ENCODE data around the gene ENOX1. TPM values are rescaled to one million over a fixed set of nuclear protein-coding genes. Genes with fewer than 3 reads are reported as not detected.

The ENOX1 gene
- total RNA-seq, 3 donors from 2014 or later (not counting 1 experiment from before 2014, with no cell fraction given): not detected

GRCh38 chr13:43596924-43597598 is 189.7 kb downstream of the ENOX1 start:
- no peaks in the 10 kb centered on the region for H3K27me3 Mint-ChIP-seq (ENCODE audit: low read depth in 2 of 2)
- DNase-seq (no peak), ATAC-seq (peak in 1 of 3 donors; percentile 28)
- H3K36me3 Mint-ChIP-seq: no peaks in the 10 kb centered on the region
- TF ChIP-seq CTCF (IDR thresholded peaks at IDR 0.05): no peak
- WGBS (ENCODE audit: insufficient coverage): 96% methylated on average over 7 of the region's 7 CpGs
- intact Hi-C loops (cut with micrococcal nuclease): no loop called here
- H3K4me3 ChIP-seq (ENCODE audit: low read length): no peak overlapping the region
- H3K4me1 ChIP-seq (ENCODE audit: control insufficient read depth, insufficient read depth, low read length): no peaks in the 10 kb centered on the region
- H3K4me3 Mint-ChIP-seq: no peak overlapping the region
- H3K4me1 Mint-ChIP-seq: no peaks in the 10 kb centered on the region
- no peaks in the 10 kb centered on the region for H3K27me3 ChIP-seq (ENCODE audit: control insufficient read depth, insufficient read depth, low read length)
- H3K9me3 ChIP-seq (ENCODE audit: control insufficient read depth, insufficient read depth, low read length): no peaks in the 10 kb centered on the region
- no peak overlapping the region for H3K27ac ChIP-seq (ENCODE audit: low read length)
- no peaks in the 10 kb centered on the region for H3K36me3 ChIP-seq (ENCODE audit: control insufficient read depth, insufficient read depth, low read length)
- no peak overlapping the region for H3K27ac Mint-ChIP-seq
- peaks cover 0 to 4% of the 10 kb centered on the region in 2 donors for H3K9me3 Mint-ChIP-seq

DNA sequence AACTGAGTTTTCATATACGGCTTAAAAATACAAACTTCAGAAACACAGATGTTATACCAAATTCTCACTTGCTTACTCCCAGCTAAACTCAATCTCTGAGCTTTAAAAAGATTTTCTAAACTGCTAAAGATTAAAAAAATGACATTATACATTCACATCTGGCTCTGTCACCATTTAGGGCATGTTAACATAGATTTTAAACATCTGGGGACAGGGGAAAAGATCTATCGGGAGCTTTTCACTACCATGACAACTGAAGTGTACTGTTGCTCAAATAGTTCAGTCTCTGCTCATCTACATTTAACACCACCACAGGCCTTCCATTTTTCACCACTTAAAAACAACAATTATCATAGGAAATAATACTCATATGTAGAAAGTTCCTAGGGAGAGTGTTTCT is 190.8 kb downstream of the ENOX1 start:
- Mint-ChIP-seq H3K27ac (no peak overlapping the region), H3K4me3 (no peak overlapping the region), H3K9me3 (peaks cover 0 to 4% of the 10 kb centered on the region in 2 donors), H3K4me1 (no peaks in the 10 kb centered on the region), H3K27me3 (ENCODE audit: low read depth in 2 of 2) (no peaks in the 10 kb centered on the region), H3K36me3 (no peaks in the 10 kb centered on the region)
- H3K36me3 ChIP-seq (ENCODE audit: control insufficient read depth, insufficient read depth, low read length): no peaks in the 10 kb centered on the region
- H3K4me1 ChIP-seq (ENCODE audit: control insufficient read depth, insufficient read depth, low read length): no peaks in the 10 kb centered on the region
- 100% methylated on average over 1 of the region's 2 CpGs for WGBS (ENCODE audit: insufficient coverage)
- intact Hi-C loops (cut with micrococcal nuclease): no loop called here
- H3K4me3 ChIP-seq (ENCODE audit: low read length): no peak overlapping the region
- no peak for ATAC-seq
- H3K27ac ChIP-seq (ENCODE audit: low read length): no peak overlapping the region
- TF ChIP-seq CTCF (IDR thresholded peaks at IDR 0.05): no peak
- no peaks in the 10 kb centered on the region for H3K9me3 ChIP-seq (ENCODE audit: control insufficient read depth, insufficient read depth, low read length)
- H3K27me3 ChIP-seq (ENCODE audit: control insufficient read depth, insufficient read depth, low read length): no peaks in the 10 kb centered on the region
- no peak for DNase-seq

DNA sequence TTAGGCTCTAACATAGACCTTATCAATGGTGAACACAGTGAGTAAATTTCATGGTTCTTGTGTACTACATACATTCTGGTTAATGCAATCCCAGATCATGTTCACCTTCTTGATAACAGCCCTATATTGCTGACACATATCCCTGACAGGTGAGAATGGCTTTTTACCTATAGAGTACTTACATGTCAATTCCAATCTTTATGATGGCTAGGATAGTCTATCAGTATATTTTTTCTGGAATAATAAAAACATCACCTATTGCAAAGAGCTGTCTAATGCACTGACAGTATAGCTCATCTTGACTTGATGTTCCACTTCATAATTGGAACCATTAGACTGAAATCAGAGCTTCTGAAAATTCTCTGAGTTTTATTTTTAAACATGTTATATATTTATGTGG is 199.4 kb downstream of the ENOX1 start:
- no peak overlapping the region for H3K4me3 ChIP-seq (ENCODE audit: low read length)
- H3K27ac ChIP-seq (ENCODE audit: low read length): no peak overlapping the region
- no peaks in the 10 kb centered on the region for H3K36me3 ChIP-seq (ENCODE audit: control insufficient read depth, insufficient read depth, low read length)
- Mint-ChIP-seq H3K9me3 (no peaks in the 10 kb centered on the region), H3K4me3 (no peak overlapping the region), H3K4me1 (no peaks in the 10 kb centered on the region), H3K27me3 (ENCODE audit: low read depth in 2 of 2) (peaks cover 0 to 3% of the 10 kb centered on the region in 2 donors), H3K36me3 (no peaks in the 10 kb centered on the region), H3K27ac (no peak overlapping the region)
- H3K9me3 ChIP-seq (ENCODE audit: control insufficient read depth, insufficient read depth, low read length): no peaks in the 10 kb centered on the region
- intact Hi-C loops (cut with micrococcal nuclease): no loop called here
- no peaks in the 10 kb centered on the region for H3K4me1 ChIP-seq (ENCODE audit: control insufficient read depth, insufficient read depth, low read length)
- ATAC-seq: no peak
- H3K27me3 ChIP-seq (ENCODE audit: control insufficient read depth, insufficient read depth, low read length): no peaks in the 10 kb centered on the region
- no peak for TF ChIP-seq CTCF (IDR thresholded peaks at IDR 0.05)
- DNase-seq: no peak

- no peaks in the 10 kb centered on the region for H3K36me3 Mint-ChIP-seq
- DNase-seq (no peak), ATAC-seq (no peak)
- Histone ChIP-seq H3K27me3 (ENCODE audit: control insufficient read depth, insufficient read depth, low read length) (no peaks in the 10 kb centered on the region), H3K4me1 (ENCODE audit: control insufficient read depth, insufficient read depth, low read length) (no peaks in the 10 kb centered on the region), H3K36me3 (ENCODE audit: control insufficient read depth, insufficient read depth, low read length) (no peaks in the 10 kb centered on the region), H3K4me3 (ENCODE audit: low read length) (no peak overlapping the region), H3K27ac (ENCODE audit: low read length) (no peak overlapping the region), H3K9me3 (ENCODE audit: control insufficient read depth, insufficient read depth, low read length) (no peaks in the 10 kb centered on the region)
- no peak for TF ChIP-seq CTCF (IDR thresholded peaks at IDR 0.05)
- no peak overlapping the region for H3K27ac Mint-ChIP-seq
- H3K4me1 Mint-ChIP-seq: no peaks in the 10 kb centered on the region
- no peak overlapping the region for H3K4me3 Mint-ChIP-seq
- 95% methylated on average over 2 of the region's 3 CpGs for WGBS (ENCODE audit: insufficient coverage)
- H3K9me3 Mint-ChIP-seq: no peaks in the 10 kb centered on the region
- peaks cover 0 to 3% of the 10 kb centered on the region in 2 donors for H3K27me3 Mint-ChIP-seq (ENCODE audit: low read depth in 2 of 2)
- intact Hi-C loops (cut with micrococcal nuclease): no loop called here
These were observed 202.0 kb downstream of the ENOX1 start for GRCh38 chr13:43584751-43585150.
